ENCODE measurements around the gene LRMDA.
"Not testable (repeated sequence)": the region's sequence is repeated elsewhere in the genome, so short reads cannot be mapped to it uniquely, and the experiment has no call there.

The LRMDA gene

GRCh38 chr10:76055466-76055865 is 624.0 kb downstream of the LRMDA start:
- H3K36me3 Mint-ChIP-seq (ENCODE audit: low read depth), result peaks cover 21% of the 10 kb centered on the region
- no peak overlapping the region for H3K4me3 Mint-ChIP-seq
- peaks cover 33% of the 10 kb centered on the region for H3K9me3 Mint-ChIP-seq
- no peak for DNase-seq
- TF ChIP-seq CTCF (IDR thresholded peaks at IDR 0.05), result no peak
- H3K27ac Mint-ChIP-seq, result no peak overlapping the region
- peaks cover 42% of the 10 kb centered on the region for H3K4me1 Mint-ChIP-seq
- peaks cover 3% of the 10 kb centered on the region for H3K27me3 Mint-ChIP-seq (ENCODE audit: low read depth, poor library complexity)

- peaks cover 21% of the 10 kb centered on the region for H3K36me3 Mint-ChIP-seq (ENCODE audit: low read depth)
- peaks cover 37% of the 10 kb centered on the region for H3K4me1 Mint-ChIP-seq
- peaks cover 33% of the 10 kb centered on the region for H3K9me3 Mint-ChIP-seq
- H3K27me3 Mint-ChIP-seq (ENCODE audit: low read depth, poor library complexity), result peaks cover 3% of the 10 kb centered on the region
- DNase-seq, result no peak
- no peak for TF ChIP-seq CTCF (IDR thresholded peaks at IDR 0.05)
- H3K27ac Mint-ChIP-seq, result no peak overlapping the region
- H3K4me3 Mint-ChIP-seq, result no peak overlapping the region
Measured at GRCh38 chr10:76055963-76056362, 624.5 kb downstream of the LRMDA start.

- H3K27ac Mint-ChIP-seq; H3K4me3 Mint-ChIP-seq; DNase-seq; H3K27me3 Mint-ChIP-seq (ENCODE audit: low read depth, poor library complexity): not testable (repeated sequence)
- Mint-ChIP-seq H3K4me1 (peaks cover 23% of the 10 kb centered on the region), H3K36me3 (ENCODE audit: low read depth) (peaks cover 19% of the 10 kb centered on the region), H3K9me3 (peaks cover 21% of the 10 kb centered on the region)
Measured at GRCh38 chr10:76060993-76061392, 629.6 kb downstream of the LRMDA start.

GRCh38 chr10:76066457-76066856 is 635.0 kb downstream of the LRMDA start:
- Mint-ChIP-seq H3K9me3 (peaks cover 49% of the 10 kb centered on the region), H3K27ac (no peak overlapping the region), H3K36me3 (ENCODE audit: low read depth) (peaks cover 27% of the 10 kb centered on the region), H3K4me3 (no peak overlapping the region), H3K27me3 (ENCODE audit: low read depth, poor library complexity) (peaks cover 7% of the 10 kb centered on the region), H3K4me1 (peaks cover 27% of the 10 kb centered on the region)
- DNase-seq, result no peak
- TF ChIP-seq CTCF (IDR thresholded peaks at IDR 0.05), result no peak

- Mint-ChIP-seq H3K4me1 (peaks cover 19% of the 10 kb centered on the region), H3K4me3 (no peak overlapping the region), H3K36me3 (ENCODE audit: low read depth) (peaks cover 27% of the 10 kb centered on the region), H3K27ac (no peak overlapping the region), H3K27me3 (ENCODE audit: low read depth, poor library complexity) (peaks cover 7% of the 10 kb centered on the region), H3K9me3 (peaks cover 49% of the 10 kb centered on the region)
- no peak for TF ChIP-seq CTCF (IDR thresholded peaks at IDR 0.05)
- DNase-seq, result no peak
Measured at GRCh38 chr10:76067447-76067846, 636.0 kb downstream of the LRMDA start.

GRCh38 chr10:76068856-76069255 is 637.4 kb downstream of the LRMDA start:
- Mint-ChIP-seq H3K4me3 (no peak overlapping the region), H3K27me3 (ENCODE audit: low read depth, poor library complexity) (peaks cover 7% of the 10 kb centered on the region), H3K27ac (no peak overlapping the region), H3K9me3 (peaks cover 49% of the 10 kb centered on the region), H3K36me3 (ENCODE audit: low read depth) (peaks cover 27% of the 10 kb centered on the region), H3K4me1 (peaks cover 5% of the 10 kb centered on the region)
- no peak for DNase-seq
- TF ChIP-seq CTCF (IDR thresholded peaks at IDR 0.05), result no peak

Data from nephron progenitor cell (in vitro differentiated cells).